HG02973 (cell line): ENCODE results near the gene SLCO2B1.

Source experiments
- ATAC-seq: cut with Tn5 transposase; IDR thresholded peaks from one replicate; pipeline ENCODE4 v1.9.1; 2021; ENCODE audit warnings: moderate library complexity; ENCODE audit not compliant: unreplicated experiment

The SLCO2B1 gene

GRCh38 chr11:75214843-75215242 is 63.9 kb downstream of the SLCO2B1 start:
- ATAC-seq: no peak

GRCh38 chr11:75219869-75220268 is 69.0 kb downstream of the SLCO2B1 start:
- ATAC-seq: no peak

- ATAC-seq: no peak
These were observed 73.2 kb downstream of the SLCO2B1 start for GRCh38 chr11:75223954-75224643.

GRCh38 chr11:75225794-75226193 is 74.9 kb downstream of the SLCO2B1 start:
- ATAC-seq: no peak

GRCh38 chr11:75229466-75229865 is 78.6 kb downstream of the SLCO2B1 start:
- ATAC-seq: no peak

GRCh38 chr11:75230621-75231020 is 79.7 kb downstream of the SLCO2B1 start:
- no peak for ATAC-seq

- no peak for ATAC-seq
These were observed 82.9 kb downstream of the SLCO2B1 start for GRCh38 chr11:75233754-75234172.

- no peak for ATAC-seq
These were observed 85.2 kb downstream of the SLCO2B1 start for GRCh38 chr11:75236062-75236461.

GRCh38 chr11:75237050-75237449 is 86.1 kb downstream of the SLCO2B1 start:
- ATAC-seq: no peak

GRCh38 chr11:75238595-75239440 is 87.9 kb downstream of the SLCO2B1 start:
- no peak for ATAC-seq

- ATAC-seq: no peak
These were observed 88.8 kb downstream of the SLCO2B1 start for GRCh38 chr11:75239531-75240290.

GRCh38 chr11:75240311-75241035 is 89.6 kb downstream of the SLCO2B1 start, which contains the start of gene TPBGL:
Gene TPBGL, plus strand, starts transcription at chr11:75240774. Its CDS starts 276 bp downstream, at chr11:75241050.
- no peak for ATAC-seq

- ATAC-seq: peak; percentile 86
These were observed 90.4 kb downstream of the SLCO2B1 start for GRCh38 chr11:75241036-75241905.

GRCh38 chr11:75241906-75242644 is 91.2 kb downstream of the SLCO2B1 start:
- ATAC-seq: no peak

GRCh38 chr11:75242722-75243600 is 92.1 kb downstream of the SLCO2B1 start:
- no peak for ATAC-seq

- ATAC-seq: no peak
These were observed 93.3 kb downstream of the SLCO2B1 start for GRCh38 chr11:75244052-75244814.

GRCh38 chr11:75245356-75246005 is 94.6 kb downstream of the SLCO2B1 start:
- no peak for ATAC-seq
